GM12864 (cell line): ENCODE data around the gene SYNGAP1.
A peak's percentile ranks its signal among the peaks of the same experiment; 100 is the strongest.

Source experiments
- DNase-seq: peaks from one replicate; pipeline ENCODE4 v3.0.0-alpha.2; 2011; ENCODE audit warnings: low read depth
- H3K4me3 ChIP-seq: 2 replicates; pipeline ENCODE4 v1.5.1; 2011; ENCODE audit warnings: mild to moderate bottlenecking, low read depth, low read length, control low read depth
- TF ChIP-seq, protein P1 (sequence below): IDR thresholded peaks from 2 replicates; pipeline ENCODE4 v1.5.1; 2011; ENCODE audit warnings: low read depth, mild to moderate bottlenecking, moderate library complexity, low read length, control low read depth, inconsistent platforms; ENCODE audit errors: missing control alignments

SYNGAP1 gene

DNA sequence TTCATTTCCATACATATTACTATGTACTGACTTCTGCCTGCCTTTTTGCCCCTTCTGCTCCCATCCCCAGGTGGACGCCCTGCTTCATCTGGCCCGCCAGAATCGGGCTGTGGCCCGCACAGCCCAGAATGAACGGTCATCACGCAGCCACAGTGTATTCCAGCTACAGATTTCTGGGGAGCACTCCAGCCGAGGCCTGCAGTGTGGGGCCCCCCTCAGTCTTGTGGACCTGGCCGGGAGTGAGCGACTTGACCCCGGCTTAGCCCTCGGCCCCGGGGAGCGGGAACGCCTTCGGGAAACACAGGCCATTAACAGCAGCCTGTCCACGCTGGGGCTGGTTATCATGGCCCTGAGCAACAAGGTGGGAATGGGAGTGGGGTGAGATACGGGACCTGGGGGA, 13.7 kb upstream of the SYNGAP1 start:
- DNase-seq: no peak
- H3K4me3 ChIP-seq: no peak overlapping the region
- TF ChIP-seq, protein P1, sequence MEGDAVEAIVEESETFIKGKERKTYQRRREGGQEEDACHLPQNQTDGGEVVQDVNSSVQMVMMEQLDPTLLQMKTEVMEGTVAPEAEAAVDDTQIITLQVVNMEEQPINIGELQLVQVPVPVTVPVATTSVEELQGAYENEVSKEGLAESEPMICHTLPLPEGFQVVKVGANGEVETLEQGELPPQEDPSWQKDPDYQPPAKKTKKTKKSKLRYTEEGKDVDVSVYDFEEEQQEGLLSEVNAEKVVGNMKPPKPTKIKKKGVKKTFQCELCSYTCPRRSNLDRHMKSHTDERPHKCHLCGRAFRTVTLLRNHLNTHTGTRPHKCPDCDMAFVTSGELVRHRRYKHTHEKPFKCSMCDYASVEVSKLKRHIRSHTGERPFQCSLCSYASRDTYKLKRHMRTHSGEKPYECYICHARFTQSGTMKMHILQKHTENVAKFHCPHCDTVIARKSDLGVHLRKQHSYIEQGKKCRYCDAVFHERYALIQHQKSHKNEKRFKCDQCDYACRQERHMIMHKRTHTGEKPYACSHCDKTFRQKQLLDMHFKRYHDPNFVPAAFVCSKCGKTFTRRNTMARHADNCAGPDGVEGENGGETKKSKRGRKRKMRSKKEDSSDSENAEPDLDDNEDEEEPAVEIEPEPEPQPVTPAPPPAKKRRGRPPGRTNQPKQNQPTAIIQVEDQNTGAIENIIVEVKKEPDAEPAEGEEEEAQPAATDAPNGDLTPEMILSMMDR: no peak

DNA sequence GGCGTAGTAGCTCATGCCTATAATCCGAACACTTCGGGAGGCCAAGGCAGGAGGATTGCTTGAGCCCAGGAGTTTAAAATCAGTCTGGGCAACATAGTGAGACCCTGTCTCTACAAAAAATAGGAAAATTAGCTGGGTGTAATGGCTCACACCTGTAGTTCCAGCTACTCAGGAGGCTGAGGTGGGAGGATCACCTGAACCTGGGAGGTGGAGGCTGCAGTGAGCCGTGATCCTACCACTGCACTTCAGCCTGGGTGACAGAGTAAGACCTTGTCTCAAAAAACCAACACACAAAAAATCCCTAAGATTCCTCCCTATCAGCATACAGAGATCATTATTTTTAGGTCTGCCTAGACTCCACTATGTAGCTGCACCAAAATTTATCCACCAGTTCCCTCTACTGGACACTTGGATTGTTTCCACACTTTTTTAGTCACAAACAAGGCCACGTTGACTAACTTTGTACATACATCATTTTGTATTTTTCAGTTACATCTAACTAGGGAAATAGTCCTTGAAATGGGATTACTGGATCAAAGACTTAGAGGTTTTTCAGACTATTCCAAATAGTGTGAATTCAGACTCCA, 12.6 kb upstream of the SYNGAP1 start:
- TF ChIP-seq, protein P1: no peak
- DNase-seq: no peak
- H3K4me3 ChIP-seq: no peak overlapping the region

DNA sequence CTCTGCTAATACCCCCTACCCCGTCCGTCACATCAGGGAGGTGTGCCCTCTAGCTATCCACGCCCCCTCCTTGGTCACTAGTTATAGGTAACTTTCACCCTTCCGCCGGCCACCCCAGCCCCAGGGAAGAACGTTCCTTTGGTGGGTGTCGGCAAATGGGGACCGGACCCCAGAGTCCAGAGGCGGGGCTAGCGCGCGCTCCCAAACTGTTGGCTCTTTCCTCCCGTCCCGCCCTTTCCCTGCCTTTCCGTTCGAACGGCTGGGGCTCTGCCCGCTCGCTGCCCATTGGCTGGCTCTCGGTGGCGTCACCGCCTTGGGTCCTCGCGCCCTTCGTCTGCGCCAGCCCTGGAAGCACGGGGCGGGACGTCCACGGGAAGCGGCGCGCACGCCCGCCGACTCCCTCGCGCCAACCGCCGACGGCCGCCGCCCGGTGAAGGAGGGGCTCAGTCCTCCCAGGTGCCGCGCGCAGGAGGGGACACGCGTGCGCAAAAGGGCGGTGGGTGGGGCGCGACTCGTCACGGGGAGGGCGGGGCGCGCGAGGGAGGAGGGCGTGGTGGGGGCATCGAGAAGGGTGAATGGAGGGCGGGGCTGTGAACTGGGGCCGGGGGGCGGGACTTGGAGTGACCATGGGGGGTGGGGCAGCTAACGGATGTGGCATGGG, 9.7 kb upstream of the SYNGAP1 start:
- H3K4me3 ChIP-seq: peak overlapping the region; percentile 70
- TF ChIP-seq, protein P1: no peak
- DNase-seq: peak; percentile 82

- no peak for DNase-seq
- TF ChIP-seq, protein P1: no peak
- peak within 1 kb of the TSS; percentile 70 for H3K4me3 ChIP-seq
These were observed 8.9 kb upstream of the SYNGAP1 start, which contains the start of gene PHF1 for GRCh38 chr6:33410711-33411631. Gene PHF1, plus strand, starts transcription at chr6:33411014. Its CDS starts 1,250 bp downstream, at chr6:33412264.

- TF ChIP-seq, protein P1: no peak
- DNase-seq: no peak
- H3K4me3 ChIP-seq: peak overlapping the region; percentile 70
These were observed 8.2 kb upstream of the SYNGAP1 start for GRCh38 chr6:33411632-33412005.

GRCh38 chr6:33412140-33413009, 7.5 kb upstream of the SYNGAP1 start:
- DNase-seq: no peak
- H3K4me3 ChIP-seq: no peak overlapping the region
- TF ChIP-seq, protein P1: no peak
